Smooth muscle cell (in vitro differentiated cells): ENCODE results near the gene SRGAP3. TPM values are rescaled to one million over a fixed set of nuclear protein-coding genes. Genes with fewer than 3 reads are reported as not detected.

ENCODE experiments used
- DNase-seq: peaks from one replicate; lab custom pipeline; 2025; ENCODE audit not compliant: unreplicated experiment; lab: John Stamatoyannopoulos, UW
- H2AFZ ChIP-seq: fragments of 200-600 bp; sonication (generic); 2 replicates; pipeline ENCODE4 v1.6.0; 2016; ENCODE audit warnings: antibody characterized with exemption, low read depth, mild to moderate bottlenecking
- H3F3A ChIP-seq: fragments of 200-600 bp; sonication (generic); 2 replicates; pipeline ENCODE4 v1.6.0; 2017; ENCODE audit warnings: antibody characterized with exemption, low read depth
- H3K27ac ChIP-seq: fragments of 200-600 bp; sonication (generic); 2 replicates; pipeline ENCODE4 v1.5.1; 2016; ENCODE audit warnings: low read depth, mild to moderate bottlenecking
- H3K27me3 ChIP-seq: fragments of 200-600 bp; sonication (generic); 2 replicates; pipeline ENCODE4 v1.6.1; 2016; ENCODE audit warnings: low read depth, mild to moderate bottlenecking
- H3K36me3 ChIP-seq: fragments of 200-600 bp; sonication (generic); 2 replicates; pipeline ENCODE4 v1.5.1; 2016; ENCODE audit warnings: low read depth
- H3K4me1 ChIP-seq: fragments of 200-600 bp; sonication (generic); 2 replicates; pipeline ENCODE4 v1.5.1; 2016; ENCODE audit warnings: low read depth
- H3K4me2 ChIP-seq: fragments of 200-600 bp; sonication (generic); 2 replicates; pipeline ENCODE4 v1.6.0; 2016; ENCODE audit warnings: mild to moderate bottlenecking
- H3K4me3 ChIP-seq: fragments of 200-600 bp; sonication (generic); 2 replicates; pipeline ENCODE4 v1.5.1; 2016; ENCODE audit warnings: mild to moderate bottlenecking
- H3K79me2 ChIP-seq: fragments of 200-600 bp; sonication (generic); 2 replicates; pipeline ENCODE4 v1.6.0; 2016; ENCODE audit warnings: low read depth, mild to moderate bottlenecking
- H3K9ac ChIP-seq: fragments of 200-600 bp; sonication (generic); 2 replicates; pipeline ENCODE4 v1.6.0; 2016; ENCODE audit warnings: low read depth
- H3K9me3 ChIP-seq: fragments of 200-600 bp; sonication (generic); replicated peaks from 2 replicates; pipeline ENCODE4 v1.5.1; 2016; ENCODE audit warnings: low read depth
- H4K20me1 ChIP-seq: fragments of 200-600 bp; sonication (generic); 2 replicates; pipeline ENCODE4 v1.6.0; 2016; ENCODE audit warnings: low read depth
- CTCF ChIP-seq: fragments of 200-600 bp; sonication (generic); IDR thresholded peaks from 2 replicates; pipeline ENCODE4 v1.5.1; 2017; ENCODE audit warnings: borderline replicate concordance, mild to moderate bottlenecking, antibody characterized with exemption; ENCODE audit not compliant: insufficient read depth, poor library complexity, severe bottlenecking
- WGBS: methylation state at CpG from one replicate; pipeline ENCODE4 v1.1.7; 2016; ENCODE audit warnings: low lambda C conversion rate; 5-methylcytosine and 5-hydroxymethylcytosine counted together
- polyA plus RNA-seq: library from polyadenylated mRNA; unstranded; fragments of >200 nt; fragmentation: Nextera tagmentation; extraction: Ambion mirVana; gene quantifications from 2 replicates; pipeline ENCODE4 v1.2.1, GENCODE V29; 2016
- total RNA-seq: library from RNA; depleted of rRNA; stranded (reverse); fragments of >200 nt; gene quantifications from 2 replicates; pipeline ENCODE4 v1.2.3, GENCODE V29; 2014

Gene SRGAP3
- total and polyA plus RNA-seq, 2 experiments from 2014 or later: 1.5 to 3.1 TPM

GRCh38 chr3:9156604-9157003 is 92.8 kb downstream of the SRGAP3 start:
- no peaks in the 10 kb centered on the region for H4K20me1 ChIP-seq
- no peaks in the 10 kb centered on the region for H3K27me3 ChIP-seq
- WGBS: 84% methylated on average over 1 of the region's 1 CpG
- no peak overlapping the region for H2AFZ ChIP-seq
- no peak for TF ChIP-seq CTCF
- H3K9me3 ChIP-seq: no peaks in the 10 kb centered on the region
- H3K4me2 ChIP-seq: no peak overlapping the region
- H3K27ac ChIP-seq: no peak overlapping the region
- H3F3A ChIP-seq: no peaks in the 10 kb centered on the region
- H3K4me1 ChIP-seq: no peaks in the 10 kb centered on the region
- no peak overlapping the region for H3K4me3 ChIP-seq
- no peak for DNase-seq
- H3K36me3 ChIP-seq: no peaks in the 10 kb centered on the region
- H3K79me2 ChIP-seq: no peaks in the 10 kb centered on the region
- H3K9ac ChIP-seq: no peak overlapping the region

- H3K4me2 ChIP-seq: no peak overlapping the region
- H3K79me2 ChIP-seq: no peaks in the 10 kb centered on the region
- peaks cover 3% of the 10 kb centered on the region for H3K9me3 ChIP-seq
- no peaks in the 10 kb centered on the region for H3K36me3 ChIP-seq
- H3K4me3 ChIP-seq: no peak overlapping the region
- no peak overlapping the region for H2AFZ ChIP-seq
- no peak overlapping the region for H3K9ac ChIP-seq
- no peaks in the 10 kb centered on the region for H3K4me1 ChIP-seq
- no peak overlapping the region for H3K27ac ChIP-seq
- H4K20me1 ChIP-seq: no peaks in the 10 kb centered on the region
- no peaks in the 10 kb centered on the region for H3K27me3 ChIP-seq
- TF ChIP-seq CTCF: no peak
- WGBS: 84% methylated on average over 4 of the region's 4 CpGs
- H3F3A ChIP-seq: no peaks in the 10 kb centered on the region
- no peak for DNase-seq
Observed at GRCh38 chr3:9155028-9155427, 94.4 kb downstream of the SRGAP3 start.

GRCh38 chr3:9153904-9154619 is 95.4 kb downstream of the SRGAP3 start:
- Histone ChIP-seq H2AFZ (peak overlapping the region; percentile 5), H3K4me2 (peak overlapping the region; percentile 36), H3K79me2 (no peaks in the 10 kb centered on the region), H3K4me3 (no peak overlapping the region), H4K20me1 (no peaks in the 10 kb centered on the region), H3K9me3 (peaks cover 3% of the 10 kb centered on the region), H3K27ac (peak overlapping the region; percentile 12), H3K4me1 (no peaks in the 10 kb centered on the region), H3F3A (no peaks in the 10 kb centered on the region), H3K27me3 (no peaks in the 10 kb centered on the region), H3K36me3 (no peaks in the 10 kb centered on the region), H3K9ac (no peak overlapping the region)
- no peak for DNase-seq
- WGBS: 45% methylated on average over 14 of the region's 14 CpGs
- TF ChIP-seq CTCF: no peak

GRCh38 chr3:9151240-9151639 is 98.2 kb downstream of the SRGAP3 start:
- no peak for DNase-seq
- no peaks in the 10 kb centered on the region for H3F3A ChIP-seq
- no peaks in the 10 kb centered on the region for H3K27me3 ChIP-seq
- H3K4me1 ChIP-seq: no peaks in the 10 kb centered on the region
- H3K4me2 ChIP-seq: no peak overlapping the region
- peaks cover 3% of the 10 kb centered on the region for H3K9me3 ChIP-seq
- H3K9ac ChIP-seq: no peak overlapping the region
- no peak overlapping the region for H3K27ac ChIP-seq
- H4K20me1 ChIP-seq: no peaks in the 10 kb centered on the region
- H3K36me3 ChIP-seq: no peaks in the 10 kb centered on the region
- no peak overlapping the region for H2AFZ ChIP-seq
- no peaks in the 10 kb centered on the region for H3K79me2 ChIP-seq
- no peak overlapping the region for H3K4me3 ChIP-seq
- 93% methylated on average over 8 of the region's 8 CpGs for WGBS
- no peak for TF ChIP-seq CTCF
